NOMO-1 treated with dmso at 0.1 percent for 144 hours (cell line): Measurements from ENCODE around the gene DYRK1A.
"Not testable (repeated sequence)": the region's sequence is repeated elsewhere in the genome, so short reads cannot be mapped to it uniquely, and the experiment has no call there.

Source experiments
- DNase-seq: peaks from one replicate; lab custom pipeline; 2025; ENCODE audit not compliant: unreplicated experiment; lab: John Stamatoyannopoulos, UW

DYRK1A gene

GRCh38 chr21:37522641-37523295 is 156.2 kb downstream of the DYRK1A start:
- DNase-seq, result no peak

- DNase-seq, result not testable (repeated sequence)
Observed at GRCh38 chr21:37524944-37525343, 158.4 kb downstream of the DYRK1A start.

GRCh38 chr21:37525810-37526209 is 159.2 kb downstream of the DYRK1A start:
- DNase-seq, result no peak

GRCh38 chr21:37527103-37527502 is 160.5 kb downstream of the DYRK1A start:
- DNase-seq, result no peak

GRCh38 chr21:37527716-37528115 is 161.1 kb downstream of the DYRK1A start:
- DNase-seq, result no peak

GRCh38 chr21:37528150-37528937 is 161.8 kb downstream of the DYRK1A start:
- no peak for DNase-seq

GRCh38 chr21:37529649-37530048 is 163.1 kb downstream of the DYRK1A start:
- DNase-seq, result no peak

GRCh38 chr21:37530901-37531351 is 164.4 kb downstream of the DYRK1A start:
- no peak for DNase-seq

- DNase-seq, result no peak
Observed at GRCh38 chr21:37531431-37531932, 164.9 kb downstream of the DYRK1A start.

GRCh38 chr21:37532868-37533780 is 166.6 kb downstream of the DYRK1A start:
- no peak for DNase-seq

GRCh38 chr21:37534431-37534830 is 167.9 kb downstream of the DYRK1A start:
- no peak for DNase-seq

- no peak for DNase-seq
Observed at GRCh38 chr21:37535130-37535529, 168.6 kb downstream of the DYRK1A start.

- DNase-seq, result no peak
Observed at GRCh38 chr21:37535672-37536071, 169.1 kb downstream of the DYRK1A start.

GRCh38 chr21:37536616-37537278 is 170.2 kb downstream of the DYRK1A start:
- no peak for DNase-seq

GRCh38 chr21:37537391-37537996 is 170.9 kb downstream of the DYRK1A start:
- no peak for DNase-seq

GRCh38 chr21:37538971-37539590 is 172.5 kb downstream of the DYRK1A start:
- no peak for DNase-seq

- not testable (repeated sequence) for DNase-seq
Observed at GRCh38 chr21:37541128-37541527, 174.6 kb downstream of the DYRK1A start.

- DNase-seq, result no peak
Observed at GRCh38 chr21:37542512-37542911, 175.9 kb downstream of the DYRK1A start.

- no peak for DNase-seq
Observed at GRCh38 chr21:37546299-37546908, 179.8 kb downstream of the DYRK1A start.
